ENCODE results near the gene CAV1.

CAV1 gene

DNA sequence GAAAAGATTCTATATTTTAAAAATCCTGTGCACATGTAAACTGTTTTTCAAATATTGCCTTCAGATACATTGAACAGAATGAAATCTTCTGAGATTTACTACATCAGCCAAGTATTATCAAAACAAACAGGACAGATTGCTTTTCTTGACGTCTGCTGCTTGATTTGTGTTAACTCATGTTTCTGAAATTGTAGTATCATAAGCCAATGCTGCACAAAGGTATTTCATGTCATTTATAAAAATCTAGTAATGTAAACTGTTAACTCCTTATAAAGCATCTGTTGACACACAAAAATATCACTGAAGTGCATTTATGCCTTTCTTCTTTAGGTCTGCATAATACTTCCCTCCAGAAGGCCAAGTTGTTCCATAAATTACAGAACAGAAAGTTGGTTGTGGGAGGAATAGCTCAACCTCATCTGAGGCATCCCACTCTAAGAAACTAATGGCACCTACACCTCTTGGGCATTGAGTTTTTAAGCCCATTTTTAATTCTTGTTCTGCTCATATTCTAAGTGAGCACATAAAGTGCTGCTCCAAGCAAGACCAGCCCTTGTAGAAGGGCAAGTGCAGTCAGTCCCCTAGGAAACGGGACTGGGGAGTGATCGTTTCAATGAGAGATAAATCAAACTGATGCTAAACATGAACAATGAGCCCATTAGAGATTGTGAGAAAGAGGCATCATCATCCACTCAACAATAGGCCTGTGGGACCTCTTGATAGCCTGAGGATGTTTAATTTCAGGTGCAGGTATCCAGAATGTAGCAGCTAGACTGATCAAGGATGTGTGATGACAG is 28.5 kb downstream of the CAV1 start:
- Histone ChIP-seq H3K9me3 (ENCODE audit: control insufficient read depth in 1 of 2, low read length in 2 of 2) (no peaks in the 10 kb centered on the region), H3K27me3 (ENCODE audit: control insufficient read depth in 1 of 2, insufficient read depth in 2 of 2, low read length in 2 of 2) (peaks cover 0 to 4% of the 10 kb centered on the region in 2 donors), H3K36me3 (ENCODE audit: control insufficient read depth in 1 of 2, insufficient read depth in 2 of 2, low read length in 2 of 2) (no peaks in the 10 kb centered on the region), H3K4me1 (ENCODE audit: control insufficient read depth in 1 of 2, insufficient read depth in 2 of 2, low read length in 2 of 2) (no peaks in the 10 kb centered on the region), H3K27ac (ENCODE audit: low read depth, low read length) (no peak overlapping the region), H3K4me3 (ENCODE audit: low read depth in 1 of 2, low read length in 2 of 2) (no peak overlapping the region), H3K9ac (ENCODE audit: low read depth in 1 of 2, low read length in 2 of 2) (no peak overlapping the region)

GRCh38 chr7:116554436-116554835 is 29.6 kb downstream of the CAV1 start:
- Histone ChIP-seq H3K9ac (ENCODE audit: low read depth in 1 of 2, low read length in 2 of 2) (no peak overlapping the region), H3K9me3 (ENCODE audit: control insufficient read depth in 1 of 2, low read length in 2 of 2) (no peaks in the 10 kb centered on the region), H3K4me3 (ENCODE audit: low read depth in 1 of 2, low read length in 2 of 2) (no peak overlapping the region), H3K36me3 (ENCODE audit: control insufficient read depth in 1 of 2, insufficient read depth in 2 of 2, low read length in 2 of 2) (no peaks in the 10 kb centered on the region), H3K4me1 (ENCODE audit: control insufficient read depth in 1 of 2, insufficient read depth in 2 of 2, low read length in 2 of 2) (no peaks in the 10 kb centered on the region), H3K27me3 (ENCODE audit: control insufficient read depth in 1 of 2, insufficient read depth in 2 of 2, low read length in 2 of 2) (peaks cover 0 to 4% of the 10 kb centered on the region in 2 donors), H3K27ac (ENCODE audit: low read depth, low read length) (no peak overlapping the region)

- Histone ChIP-seq H3K27me3 (ENCODE audit: control insufficient read depth in 1 of 2, insufficient read depth in 2 of 2, low read length in 2 of 2) (peaks cover 0 to 4% of the 10 kb centered on the region in 2 donors), H3K27ac (ENCODE audit: low read depth, low read length) (no peak overlapping the region), H3K36me3 (ENCODE audit: control insufficient read depth in 1 of 2, insufficient read depth in 2 of 2, low read length in 2 of 2) (no peaks in the 10 kb centered on the region), H3K9me3 (ENCODE audit: control insufficient read depth in 1 of 2, low read length in 2 of 2) (no peaks in the 10 kb centered on the region), H3K9ac (ENCODE audit: low read depth in 1 of 2, low read length in 2 of 2) (no peak overlapping the region), H3K4me3 (ENCODE audit: low read depth in 1 of 2, low read length in 2 of 2) (no peak overlapping the region), H3K4me1 (ENCODE audit: control insufficient read depth in 1 of 2, insufficient read depth in 2 of 2, low read length in 2 of 2) (no peaks in the 10 kb centered on the region)
Measured at GRCh38 chr7:116554911-116555310, 30.1 kb downstream of the CAV1 start.

DNA sequence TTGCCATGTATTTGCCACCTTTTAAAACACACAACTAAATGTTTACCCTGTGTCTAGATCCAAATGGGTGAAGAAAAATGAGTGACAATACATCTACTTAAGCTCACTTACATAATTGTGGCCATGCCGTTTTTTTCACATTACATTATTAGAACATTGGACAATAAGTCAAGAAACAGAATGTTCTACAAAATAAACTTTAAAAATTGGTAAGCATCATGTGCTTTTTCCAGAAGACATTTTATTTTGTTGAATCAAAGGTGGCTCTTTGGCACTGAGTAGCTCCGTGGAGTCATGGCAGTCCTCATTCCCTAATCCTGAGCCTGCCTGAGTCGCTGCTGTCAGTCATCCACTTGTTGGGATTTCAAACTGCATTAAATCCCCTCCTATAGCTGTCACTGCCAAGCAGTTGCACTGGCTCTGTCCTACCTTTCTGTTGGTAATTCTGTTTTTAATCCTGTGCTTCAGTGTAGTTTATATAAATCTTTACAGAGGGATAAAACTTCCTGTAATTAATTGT is 32.3 kb downstream of the CAV1 start:
- Histone ChIP-seq H3K36me3 (ENCODE audit: control insufficient read depth in 1 of 2, insufficient read depth in 2 of 2, low read length in 2 of 2) (no peaks in the 10 kb centered on the region), H3K27ac (ENCODE audit: low read depth, low read length) (no peak overlapping the region), H3K4me1 (ENCODE audit: control insufficient read depth in 1 of 2, insufficient read depth in 2 of 2, low read length in 2 of 2) (no peaks in the 10 kb centered on the region), H3K9me3 (ENCODE audit: control insufficient read depth in 1 of 2, low read length in 2 of 2) (no peaks in the 10 kb centered on the region), H3K4me3 (ENCODE audit: low read depth in 1 of 2, low read length in 2 of 2) (no peak overlapping the region), H3K27me3 (ENCODE audit: control insufficient read depth in 1 of 2, insufficient read depth in 2 of 2, low read length in 2 of 2) (peaks cover 0 to 4% of the 10 kb centered on the region in 2 donors), H3K9ac (ENCODE audit: low read depth in 1 of 2, low read length in 2 of 2) (no peak overlapping the region)

- H3K27ac ChIP-seq (ENCODE audit: low read depth, low read length) = no peak overlapping the region
- no peak overlapping the region for H3K4me3 ChIP-seq (ENCODE audit: low read depth in 1 of 2, low read length in 2 of 2)
- H3K27me3 ChIP-seq (ENCODE audit: control insufficient read depth in 1 of 2, insufficient read depth in 2 of 2, low read length in 2 of 2) = peaks cover 0 to 4% of the 10 kb centered on the region in 2 donors
- no peaks in the 10 kb centered on the region for H3K9me3 ChIP-seq (ENCODE audit: control insufficient read depth in 1 of 2, low read length in 2 of 2)
- H3K4me1 ChIP-seq (ENCODE audit: control insufficient read depth in 1 of 2, insufficient read depth in 2 of 2, low read length in 2 of 2) = no peaks in the 10 kb centered on the region
- H3K36me3 ChIP-seq (ENCODE audit: control insufficient read depth in 1 of 2, insufficient read depth in 2 of 2, low read length in 2 of 2) = no peaks in the 10 kb centered on the region
- H3K9ac ChIP-seq (ENCODE audit: low read depth in 1 of 2, low read length in 2 of 2) = no peak overlapping the region
Measured at GRCh38 chr7:116557901-116558300, 33.1 kb downstream of the CAV1 start.

DNA sequence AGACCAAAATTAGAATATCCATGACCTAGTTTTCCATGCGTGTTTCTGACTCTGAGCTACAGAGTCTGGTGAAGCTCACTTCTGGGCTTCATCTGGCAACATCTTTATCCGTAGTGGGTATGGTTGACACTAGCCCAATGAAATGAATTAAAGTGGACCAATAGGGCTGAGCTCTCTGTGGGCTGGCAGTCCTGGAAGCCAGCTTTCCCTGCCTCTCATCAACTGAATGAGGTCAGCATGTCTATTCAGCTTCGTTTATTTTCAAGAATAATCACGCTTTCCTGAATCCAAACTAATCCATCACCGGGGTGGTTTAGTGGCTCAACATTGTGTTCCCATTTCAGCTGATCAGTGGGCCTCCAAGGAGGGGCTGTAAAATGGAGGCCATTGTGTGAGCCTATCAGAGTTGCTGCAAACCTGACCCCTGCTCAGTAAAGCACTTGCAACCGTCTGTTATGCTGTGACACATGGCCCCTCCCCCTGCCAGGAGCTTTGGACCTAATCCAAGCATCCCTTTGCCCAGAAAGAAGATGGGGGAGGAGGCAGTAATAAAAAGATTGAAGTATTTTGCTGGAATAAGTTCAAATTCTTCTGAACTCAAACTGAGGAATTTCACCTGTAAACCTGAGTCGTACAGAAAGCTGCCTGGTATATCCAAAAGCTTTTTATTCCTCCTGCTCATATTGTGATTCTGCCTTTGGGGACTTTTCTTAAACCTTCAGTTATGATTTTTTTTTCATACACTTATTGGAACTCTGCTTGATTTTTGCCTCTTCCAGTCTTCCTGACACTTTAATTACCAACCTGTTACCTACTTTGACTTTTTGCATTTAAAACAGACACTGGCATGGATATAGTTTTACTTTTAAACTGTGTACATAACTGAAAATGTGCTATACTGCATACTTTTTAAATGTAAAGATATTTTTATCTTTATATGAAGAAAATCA is 35.5 kb downstream of the CAV1 start:
- Histone ChIP-seq H3K4me3 (ENCODE audit: low read depth in 1 of 2, low read length in 2 of 2) (no peak overlapping the region), H3K4me1 (ENCODE audit: control insufficient read depth in 1 of 2, insufficient read depth in 2 of 2, low read length in 2 of 2) (no peaks in the 10 kb centered on the region), H3K27me3 (ENCODE audit: control insufficient read depth in 1 of 2, insufficient read depth in 2 of 2, low read length in 2 of 2) (peaks cover 0 to 4% of the 10 kb centered on the region in 2 donors), H3K36me3 (ENCODE audit: control insufficient read depth in 1 of 2, insufficient read depth in 2 of 2, low read length in 2 of 2) (no peaks in the 10 kb centered on the region), H3K9ac (ENCODE audit: low read depth in 1 of 2, low read length in 2 of 2) (no peak overlapping the region), H3K27ac (ENCODE audit: low read depth, low read length) (no peak overlapping the region), H3K9me3 (ENCODE audit: control insufficient read depth in 1 of 2, low read length in 2 of 2) (no peaks in the 10 kb centered on the region)

GRCh38 chr7:116561697-116562483 is 37.1 kb downstream of the CAV1 start:
- Histone ChIP-seq H3K4me1 (ENCODE audit: control insufficient read depth in 1 of 2, insufficient read depth in 2 of 2, low read length in 2 of 2) (no peaks in the 10 kb centered on the region), H3K27ac (ENCODE audit: low read depth, low read length) (no peak overlapping the region), H3K9me3 (ENCODE audit: control insufficient read depth in 1 of 2, low read length in 2 of 2) (no peaks in the 10 kb centered on the region), H3K27me3 (ENCODE audit: control insufficient read depth in 1 of 2, insufficient read depth in 2 of 2, low read length in 2 of 2) (peaks cover 0 to 4% of the 10 kb centered on the region in 2 donors), H3K9ac (ENCODE audit: low read depth in 1 of 2, low read length in 2 of 2) (no peak overlapping the region), H3K4me3 (ENCODE audit: low read depth in 1 of 2, low read length in 2 of 2) (no peak overlapping the region), H3K36me3 (ENCODE audit: control insufficient read depth in 1 of 2, insufficient read depth in 2 of 2, low read length in 2 of 2) (no peaks in the 10 kb centered on the region)

DNA sequence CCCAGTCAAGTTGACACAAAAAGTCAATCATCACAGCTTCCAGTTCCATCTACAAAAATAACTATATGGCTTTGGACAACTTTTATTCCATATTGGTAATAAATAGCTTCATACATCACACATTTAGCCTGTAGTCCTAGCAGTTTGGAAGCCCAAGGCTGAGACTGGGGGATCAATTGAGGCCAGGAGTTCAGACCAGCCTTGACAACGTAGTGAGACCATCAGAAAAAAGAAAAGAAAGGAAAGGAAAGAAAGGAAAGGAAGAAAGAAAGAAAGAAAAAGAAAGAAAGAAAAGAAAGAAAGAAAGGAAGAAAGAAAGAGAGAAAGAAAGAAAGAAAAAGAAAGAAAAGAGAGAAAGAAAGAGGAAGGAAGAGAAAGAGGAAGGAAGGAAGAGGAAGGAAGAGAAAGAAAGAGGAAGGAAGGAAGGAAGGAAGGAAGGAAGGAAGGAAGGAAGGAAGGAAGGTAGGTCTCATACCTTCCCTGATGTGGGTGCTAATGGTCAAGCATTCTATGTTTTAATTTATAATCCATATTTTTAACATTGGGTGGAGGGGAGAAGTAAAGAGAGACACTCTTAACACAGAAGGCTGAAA is 37.8 kb downstream of the CAV1 start:
- Histone ChIP-seq H3K9ac (ENCODE audit: low read depth in 1 of 2, low read length in 2 of 2) (no peak overlapping the region), H3K27me3 (ENCODE audit: control insufficient read depth in 1 of 2, insufficient read depth in 2 of 2, low read length in 2 of 2) (no peaks in the 10 kb centered on the region), H3K4me3 (ENCODE audit: low read depth in 1 of 2, low read length in 2 of 2) (no peak overlapping the region), H3K36me3 (ENCODE audit: control insufficient read depth in 1 of 2, insufficient read depth in 2 of 2, low read length in 2 of 2) (no peaks in the 10 kb centered on the region), H3K9me3 (ENCODE audit: control insufficient read depth in 1 of 2, low read length in 2 of 2) (no peaks in the 10 kb centered on the region), H3K27ac (ENCODE audit: low read depth, low read length) (no peak overlapping the region), H3K4me1 (ENCODE audit: control insufficient read depth in 1 of 2, insufficient read depth in 2 of 2, low read length in 2 of 2) (no peaks in the 10 kb centered on the region)

- H3K27me3 ChIP-seq (ENCODE audit: control insufficient read depth in 1 of 2, insufficient read depth in 2 of 2, low read length in 2 of 2) = no peaks in the 10 kb centered on the region
- no peaks in the 10 kb centered on the region for H3K4me1 ChIP-seq (ENCODE audit: control insufficient read depth in 1 of 2, insufficient read depth in 2 of 2, low read length in 2 of 2)
- H3K4me3 ChIP-seq (ENCODE audit: low read depth in 1 of 2, low read length in 2 of 2) = no peak overlapping the region
- H3K9ac ChIP-seq (ENCODE audit: low read depth in 1 of 2, low read length in 2 of 2) = no peak overlapping the region
- H3K9me3 ChIP-seq (ENCODE audit: control insufficient read depth in 1 of 2, low read length in 2 of 2) = no peaks in the 10 kb centered on the region
- no peak overlapping the region for H3K27ac ChIP-seq (ENCODE audit: low read depth, low read length)
- no peaks in the 10 kb centered on the region for H3K36me3 ChIP-seq (ENCODE audit: control insufficient read depth in 1 of 2, insufficient read depth in 2 of 2, low read length in 2 of 2)
Measured at GRCh38 chr7:116565981-116566380, 41.1 kb downstream of the CAV1 start.
